ENCODE results near the gene SATB2.

DNA sequence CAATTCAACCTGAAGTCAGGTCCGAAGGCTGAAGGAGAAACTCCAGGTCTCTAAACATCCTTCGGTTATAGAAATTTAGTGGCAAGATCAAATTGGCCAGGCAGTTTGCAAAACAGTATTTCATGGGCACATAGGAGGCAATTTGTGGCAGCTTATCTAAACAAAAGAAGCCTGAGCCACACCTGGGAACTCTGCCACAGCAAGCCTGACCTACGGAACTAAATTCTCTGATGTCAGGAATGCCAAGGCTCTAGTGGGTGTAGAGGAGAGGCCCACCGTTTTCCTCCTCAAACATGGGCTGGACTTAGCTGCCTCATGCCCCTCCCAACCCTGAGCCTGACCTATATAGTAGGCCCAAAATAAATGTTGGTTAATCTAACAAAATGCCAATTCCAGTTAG, 16.0 kb downstream of the SATB2 start:
- TF ChIP-seq, protein P1, sequence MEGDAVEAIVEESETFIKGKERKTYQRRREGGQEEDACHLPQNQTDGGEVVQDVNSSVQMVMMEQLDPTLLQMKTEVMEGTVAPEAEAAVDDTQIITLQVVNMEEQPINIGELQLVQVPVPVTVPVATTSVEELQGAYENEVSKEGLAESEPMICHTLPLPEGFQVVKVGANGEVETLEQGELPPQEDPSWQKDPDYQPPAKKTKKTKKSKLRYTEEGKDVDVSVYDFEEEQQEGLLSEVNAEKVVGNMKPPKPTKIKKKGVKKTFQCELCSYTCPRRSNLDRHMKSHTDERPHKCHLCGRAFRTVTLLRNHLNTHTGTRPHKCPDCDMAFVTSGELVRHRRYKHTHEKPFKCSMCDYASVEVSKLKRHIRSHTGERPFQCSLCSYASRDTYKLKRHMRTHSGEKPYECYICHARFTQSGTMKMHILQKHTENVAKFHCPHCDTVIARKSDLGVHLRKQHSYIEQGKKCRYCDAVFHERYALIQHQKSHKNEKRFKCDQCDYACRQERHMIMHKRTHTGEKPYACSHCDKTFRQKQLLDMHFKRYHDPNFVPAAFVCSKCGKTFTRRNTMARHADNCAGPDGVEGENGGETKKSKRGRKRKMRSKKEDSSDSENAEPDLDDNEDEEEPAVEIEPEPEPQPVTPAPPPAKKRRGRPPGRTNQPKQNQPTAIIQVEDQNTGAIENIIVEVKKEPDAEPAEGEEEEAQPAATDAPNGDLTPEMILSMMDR (IDR thresholded peaks at IDR 0.05) = no peak
- no peak for TF ChIP-seq POLR2A (IDR thresholded peaks at IDR 0.05)

Data from lower leg skin (tissue), 3 donors.